Measurements from ENCODE around the gene HOXA10.

- TF ChIP-seq, protein P1, sequence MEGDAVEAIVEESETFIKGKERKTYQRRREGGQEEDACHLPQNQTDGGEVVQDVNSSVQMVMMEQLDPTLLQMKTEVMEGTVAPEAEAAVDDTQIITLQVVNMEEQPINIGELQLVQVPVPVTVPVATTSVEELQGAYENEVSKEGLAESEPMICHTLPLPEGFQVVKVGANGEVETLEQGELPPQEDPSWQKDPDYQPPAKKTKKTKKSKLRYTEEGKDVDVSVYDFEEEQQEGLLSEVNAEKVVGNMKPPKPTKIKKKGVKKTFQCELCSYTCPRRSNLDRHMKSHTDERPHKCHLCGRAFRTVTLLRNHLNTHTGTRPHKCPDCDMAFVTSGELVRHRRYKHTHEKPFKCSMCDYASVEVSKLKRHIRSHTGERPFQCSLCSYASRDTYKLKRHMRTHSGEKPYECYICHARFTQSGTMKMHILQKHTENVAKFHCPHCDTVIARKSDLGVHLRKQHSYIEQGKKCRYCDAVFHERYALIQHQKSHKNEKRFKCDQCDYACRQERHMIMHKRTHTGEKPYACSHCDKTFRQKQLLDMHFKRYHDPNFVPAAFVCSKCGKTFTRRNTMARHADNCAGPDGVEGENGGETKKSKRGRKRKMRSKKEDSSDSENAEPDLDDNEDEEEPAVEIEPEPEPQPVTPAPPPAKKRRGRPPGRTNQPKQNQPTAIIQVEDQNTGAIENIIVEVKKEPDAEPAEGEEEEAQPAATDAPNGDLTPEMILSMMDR (IDR thresholded peaks at IDR 0.05): no peak
- TF ChIP-seq POLR2A (IDR thresholded peaks at IDR 0.05): no peak
Observed at GRCh38 chr7:27143950-27144780, 30.0 kb downstream of the HOXA10 start.

Measured in thyroid gland (tissue), 4 donors.